Measurements from ENCODE around the gene STX10. TPM values are rescaled to one million over a fixed set of nuclear protein-coding genes. Genes with fewer than 3 reads are reported as not detected.
A peak's percentile ranks its signal among the peaks of the same experiment; 100 is the strongest.

The STX10 gene
- total RNA-seq, 2 experiments from 2014 or later = 41.6 to 67.8 TPM

- no peaks in the 10 kb centered on the region for H3K9me3 ChIP-seq (ENCODE audit: low read length)
- TF ChIP-seq CTCF (conservative IDR thresholded peaks at IDR 0.05; ENCODE audit: low read length) (peak; percentile 86), EZH2phosphoT487 (IDR thresholded peaks at IDR 0.05; ENCODE audit: borderline replicate concordance, low read depth, low read length) (no peak)
- H3K79me2 ChIP-seq (ENCODE audit: insufficient read depth, low read depth, low read length) = peaks cover 17% of the 10 kb centered on the region
- POLR2A ChIA-PET = interaction anchor here (0.6 to 1.1 kb wide), 3 partner anchors 62 to 1282 kb away, joined by 3 to 5 read pairs (median 4); no protein-coding TSS in a partner anchor
- CTCF ChIA-PET (ENCODE audit: unreplicated experiment) = interaction anchor here (0.6 kb wide), 2 partner anchors 10 to 51 kb away, joined by 3 to 11 read pairs; no protein-coding TSS in a partner anchor
- peak; percentile 37 for DNase-seq (ENCODE audit: low spot score)
- no TSS peak for BruUV-seq (replicated peaks)
- no peak overlapping the region for H2AFZ ChIP-seq (ENCODE audit: low read length)
- H3K4me1 ChIP-seq (ENCODE audit: insufficient read depth, low read length, poor library complexity, severe bottlenecking) = peaks cover 81% of the 10 kb centered on the region
- H3K27ac ChIP-seq (ENCODE audit: low read depth, low read length, poor library complexity, severe bottlenecking) = peak overlapping the region; percentile 96
- intact Hi-C loops (cut with micrococcal nuclease; ENCODE audit: unreplicated experiment) = no loop called here
- no peaks in the 10 kb centered on the region for H3K9me2 ChIP-seq (ENCODE audit: insufficient read depth, low read length)
- peaks cover 24% of the 10 kb centered on the region for H3K36me3 ChIP-seq (ENCODE audit: insufficient read depth, low read length)
- H4K20me1 ChIP-seq (ENCODE audit: insufficient read depth, low read length) = no peaks in the 10 kb centered on the region
- H3K4me2 ChIP-seq (ENCODE audit: low read length) = peak overlapping the region; percentile 85
- H3K4me3 ChIP-seq (ENCODE audit: low read depth, low read length, poor library complexity, severe bottlenecking) = peak overlapping the region; percentile 83
These were observed 49.2 kb downstream of the STX10 start for GRCh38 chr19:13100841-13101589.

GRCh38 chr19:13100031-13100588, 50.1 kb downstream of the STX10 start:
- ChIA-PET CTCF (ENCODE audit: unreplicated experiment) (no interaction called here), POLR2A (interaction anchor here (1.1 kb wide), 1 partner anchor 63 kb away, joined by 3 read pairs; no protein-coding TSS in a partner anchor)
- no peaks in the 10 kb centered on the region for H3K9me2 ChIP-seq (ENCODE audit: insufficient read depth, low read length)
- no peaks in the 10 kb centered on the region for H4K20me1 ChIP-seq (ENCODE audit: insufficient read depth, low read length)
- no peak for TF ChIP-seq CTCF (conservative IDR thresholded peaks at IDR 0.05; ENCODE audit: low read length)
- TF ChIP-seq EZH2phosphoT487 (IDR thresholded peaks at IDR 0.05; ENCODE audit: borderline replicate concordance, low read depth, low read length) = no peak
- BruUV-seq (replicated peaks) = no TSS peak
- H3K9me3 ChIP-seq (ENCODE audit: low read length) = no peaks in the 10 kb centered on the region
- no peak overlapping the region for H2AFZ ChIP-seq (ENCODE audit: low read length)
- H3K4me2 ChIP-seq (ENCODE audit: low read length) = peak overlapping the region; percentile 85
- peaks cover 81% of the 10 kb centered on the region for H3K4me1 ChIP-seq (ENCODE audit: insufficient read depth, low read length, poor library complexity, severe bottlenecking)
- intact Hi-C loops (cut with micrococcal nuclease; ENCODE audit: unreplicated experiment) = no loop called here
- peak overlapping the region; percentile 55 for H3K27ac ChIP-seq (ENCODE audit: low read depth, low read length, poor library complexity, severe bottlenecking)
- peaks cover 24% of the 10 kb centered on the region for H3K36me3 ChIP-seq (ENCODE audit: insufficient read depth, low read length)
- peak overlapping the region; percentile 83 for H3K4me3 ChIP-seq (ENCODE audit: low read depth, low read length, poor library complexity, severe bottlenecking)
- DNase-seq (ENCODE audit: low spot score) = peak; percentile 35
- H3K79me2 ChIP-seq (ENCODE audit: insufficient read depth, low read depth, low read length) = peaks cover 17% of the 10 kb centered on the region

All from OCI-LY7 (cell line).